Progenitor cell of endocrine pancreas (in vitro differentiated cells): ENCODE results near the gene GGTLC2. TPM values are rescaled to one million over a fixed set of nuclear protein-coding genes. Genes with fewer than 3 reads are reported as not detected.
"Not testable (repeated sequence)": the region's sequence is repeated elsewhere in the genome, so short reads cannot be mapped to it uniquely, and the experiment has no call there.

Experiments used
- DNase-seq: peaks from one replicate; pipeline ENCODE4 v3.0.0; 2021; ENCODE audit warnings: low spot score; ENCODE audit not compliant: unreplicated experiment
- H3K27ac Mint-ChIP-seq: 2 replicates; pipeline ENCODE4 v1.8.0; 2021; ENCODE audit warnings: mild to moderate bottlenecking, moderate library complexity, mixed read lengths
- H3K27me3 Mint-ChIP-seq: 2 replicates; pipeline ENCODE4 v1.8.0; 2021; ENCODE audit warnings: mixed read lengths
- H3K36me3 Mint-ChIP-seq: 2 replicates; pipeline ENCODE4 v1.8.0; 2022; ENCODE audit warnings: mixed read lengths; ENCODE audit not compliant: insufficient read depth
- H3K4me1 Mint-ChIP-seq: 2 replicates; pipeline ENCODE4 v1.8.0; 2021; ENCODE audit warnings: low read depth, mixed read lengths
- H3K4me3 Mint-ChIP-seq: 2 replicates; pipeline ENCODE4 v1.8.0; 2021; ENCODE audit warnings: low read depth, mild to moderate bottlenecking, moderate library complexity, mixed read lengths
- H3K9me3 Mint-ChIP-seq: 2 replicates; pipeline ENCODE4 v1.8.0; 2021; ENCODE audit warnings: low read depth, mixed read lengths
- CTCF ChIP-seq: fragments of 200-600 bp; sonication (generic); IDR thresholded peaks from one replicate; pipeline ENCODE4 v1.5.0; 2021; ENCODE audit warnings: antibody characterized with exemption, mild to moderate bottlenecking; ENCODE audit not compliant: unreplicated experiment
- total RNA-seq: library from RNA; stranded (reverse); gene quantifications from 2 replicates; pipeline ENCODE4 v1.2.1, GENCODE V29; 2021

Gene GGTLC2
- total RNA-seq, 1 donor from 2014 or later, result not detected

GRCh38 chr22:22652102-22652501 is 7.7 kb downstream of the GGTLC2 start:
- not testable (repeated sequence) for H3K27ac Mint-ChIP-seq, H3K9me3 Mint-ChIP-seq, H3K36me3 Mint-ChIP-seq, H3K4me3 Mint-ChIP-seq, DNase-seq, H3K4me1 Mint-ChIP-seq
- H3K27me3 Mint-ChIP-seq, result peaks cover 19% of the 10 kb centered on the region

DNA sequence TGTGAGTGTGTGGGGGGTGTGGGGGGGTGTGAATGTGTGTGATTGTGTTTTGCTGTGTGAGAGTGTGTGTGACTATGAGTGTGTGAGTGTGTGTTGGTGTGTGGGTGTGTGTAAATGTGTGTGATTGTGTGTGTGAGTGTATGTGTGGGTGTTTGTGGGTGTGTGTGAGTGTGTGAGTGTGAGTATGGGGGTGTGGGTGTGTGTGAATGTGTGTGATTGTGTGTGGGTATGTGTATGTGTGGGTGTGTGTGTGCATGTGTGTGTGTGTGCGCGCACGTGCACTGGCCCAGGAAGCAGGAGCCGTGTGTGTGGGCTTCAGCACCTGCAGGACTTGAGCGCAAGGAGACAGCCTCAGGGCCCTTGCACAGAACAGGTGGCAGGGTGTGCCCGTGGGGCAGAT is 8.2 kb downstream of the GGTLC2 start:
- H3K27ac Mint-ChIP-seq, H3K9me3 Mint-ChIP-seq, H3K4me3 Mint-ChIP-seq, H3K4me1 Mint-ChIP-seq, DNase-seq, H3K36me3 Mint-ChIP-seq: not testable (repeated sequence)
- peaks cover 24% of the 10 kb centered on the region for H3K27me3 Mint-ChIP-seq

DNA sequence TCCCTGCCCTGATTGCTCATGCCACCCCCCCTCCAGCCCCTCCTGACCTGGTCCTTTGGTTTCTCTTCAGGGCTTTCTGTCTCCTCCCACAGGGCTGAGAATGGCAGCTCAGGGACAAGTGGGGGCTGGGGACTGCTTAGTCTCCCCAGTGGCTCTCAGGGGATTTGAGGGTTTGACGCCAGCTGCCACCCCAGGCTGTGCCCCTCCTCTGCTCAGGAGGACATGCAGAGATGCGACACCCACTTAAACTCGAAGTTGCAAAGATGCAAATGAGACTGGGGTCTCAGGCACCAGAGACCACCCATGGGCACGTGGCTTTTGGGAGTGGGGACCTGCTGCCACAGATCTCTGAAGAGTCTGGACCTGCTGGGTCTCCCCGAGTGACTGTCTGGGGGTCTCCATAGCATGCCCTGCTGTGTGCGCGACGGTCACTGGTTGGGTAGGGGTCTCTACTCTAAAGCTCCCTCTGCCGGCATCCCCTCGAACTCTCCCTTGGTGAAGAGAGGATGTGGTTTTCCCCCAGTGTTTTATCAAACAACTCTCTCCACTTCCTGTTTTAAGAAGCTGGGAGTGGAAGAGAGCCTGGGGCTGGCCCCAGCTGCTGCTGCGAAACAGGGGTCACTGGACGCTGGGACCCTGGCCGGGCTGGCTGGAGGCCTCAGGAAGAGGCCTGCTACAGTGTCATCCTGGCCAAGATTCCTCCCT is 9.4 kb downstream of the GGTLC2 start:
- not testable (repeated sequence) for H3K9me3 Mint-ChIP-seq, H3K4me3 Mint-ChIP-seq, H3K27ac Mint-ChIP-seq, H3K36me3 Mint-ChIP-seq, DNase-seq, H3K4me1 Mint-ChIP-seq
- peaks cover 34% of the 10 kb centered on the region for H3K27me3 Mint-ChIP-seq

GRCh38 chr22:22655452-22656290 is 11.3 kb downstream of the GGTLC2 start:
- Mint-ChIP-seq H3K4me1 (no peaks in the 10 kb centered on the region), H3K27ac (no peak overlapping the region), H3K9me3 (no peaks in the 10 kb centered on the region), H3K36me3 (no peaks in the 10 kb centered on the region), H3K4me3 (no peak overlapping the region), H3K27me3 (peaks cover 46% of the 10 kb centered on the region)
- no peak for DNase-seq
- TF ChIP-seq CTCF, result no peak

GRCh38 chr22:22657712-22658111 is 13.3 kb downstream of the GGTLC2 start:
- no peak overlapping the region for H3K4me3 Mint-ChIP-seq
- no peaks in the 10 kb centered on the region for H3K9me3 Mint-ChIP-seq

GRCh38 chr22:22661275-22661674 is 16.9 kb downstream of the GGTLC2 start:
- Mint-ChIP-seq H3K9me3 (no peaks in the 10 kb centered on the region), H3K4me3 (no peak overlapping the region), H3K27ac (no peak overlapping the region), H3K27me3 (peaks cover 83% of the 10 kb centered on the region), H3K36me3 (no peaks in the 10 kb centered on the region), H3K4me1 (no peaks in the 10 kb centered on the region)
- no peak for TF ChIP-seq CTCF
- no peak for DNase-seq

More at GRCh38 chr22:22657712-22658111, 13.3 kb downstream of the GGTLC2 start:
- DNase-seq, result no peak
- TF ChIP-seq CTCF, result no peak
- H3K27me3 Mint-ChIP-seq, result peaks cover 63% of the 10 kb centered on the region
- no peak overlapping the region for H3K27ac Mint-ChIP-seq
- H3K4me1 Mint-ChIP-seq, result no peaks in the 10 kb centered on the region
- no peaks in the 10 kb centered on the region for H3K36me3 Mint-ChIP-seq

- H3K27me3 Mint-ChIP-seq, result peaks cover 83% of the 10 kb centered on the region
- no peak overlapping the region for H3K27ac Mint-ChIP-seq
- H3K4me1 Mint-ChIP-seq, result no peaks in the 10 kb centered on the region
- no peaks in the 10 kb centered on the region for H3K36me3 Mint-ChIP-seq
- TF ChIP-seq CTCF, result no peak
- no peak overlapping the region for H3K4me3 Mint-ChIP-seq
- H3K9me3 Mint-ChIP-seq, result no peaks in the 10 kb centered on the region
- no peak for DNase-seq
Observed at GRCh38 chr22:22662095-22662494, 17.7 kb downstream of the GGTLC2 start.
